ENCODE data around the gene GIMAP2.

DNA sequence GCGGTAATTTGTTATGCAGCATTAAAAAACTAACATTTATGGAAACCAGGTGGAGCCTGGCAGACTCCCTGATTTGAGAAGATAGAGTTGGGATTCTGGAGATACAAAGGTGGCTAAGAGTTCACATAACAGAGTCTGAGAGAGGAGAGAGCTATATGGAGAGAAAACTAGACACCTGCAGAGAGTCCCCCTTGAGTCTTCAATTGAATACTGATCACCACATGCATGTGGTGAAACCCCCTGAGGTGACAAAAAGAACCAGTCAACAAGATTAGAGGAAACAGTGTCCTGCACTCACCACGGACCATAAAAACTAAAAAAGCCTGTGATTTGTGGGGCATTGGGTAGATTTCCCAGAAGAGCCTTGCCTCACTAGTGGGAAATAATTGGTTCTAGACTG lies 10.1 kb downstream of the GIMAP2 start:
- TF ChIP-seq ZBTB10 (tag by site-specific recombination; IDR thresholded peaks at IDR 0.05) = no peak
- no peak for TF ChIP-seq WT1 (tag by site-specific recombination; IDR thresholded peaks at IDR 0.05)
- TF ChIP-seq ZNF239 (tag by site-specific recombination; IDR thresholded peaks at IDR 0.05) = no peak
- TF ChIP-seq CTCF (tag by site-specific recombination; IDR thresholded peaks at IDR 0.05) = no peak
